Mesenchymal stem cell (in vitro differentiated cells and primary cell): ENCODE data around the gene IFFO2.

Experiments
- DNase-seq: peaks from one replicate; pipeline ENCODE4 v3.0.0-alpha.2; 2013
- H2AFZ ChIP-seq: one replicate; pipeline ENCODE4 v1.6.1; 2013; ENCODE audit warnings: low read depth, mild to moderate bottlenecking, control low read depth, inconsistent platforms, low read length, moderate library complexity
- H2AK5ac ChIP-seq: 2 replicates; pipeline ENCODE4 v1.6.1; 2013; ENCODE audit warnings: low read length, moderate library complexity, mild to moderate bottlenecking, inconsistent platforms; ENCODE audit not compliant: severe bottlenecking
- H2BK120ac ChIP-seq: one replicate; pipeline ENCODE4 v1.6.1; 2013; ENCODE audit warnings: low read depth, mild to moderate bottlenecking, inconsistent platforms, low read length, moderate library complexity
- H2BK12ac ChIP-seq, 2 experiments: one replicate each; pipeline ENCODE4 v1.6.1; 2013; ENCODE audit warnings: inconsistent platforms in 2 of 2, low read length in 2 of 2, mild to moderate bottlenecking in 2 of 2, moderate library complexity in 2 of 2, control low read depth in 1 of 2
- H2BK15ac ChIP-seq: one replicate; pipeline ENCODE4 v1.6.1; 2013; ENCODE audit warnings: mild to moderate bottlenecking, low read depth, inconsistent platforms; ENCODE audit not compliant: poor library complexity, severe bottlenecking
- H2BK5ac ChIP-seq: 2 replicates; pipeline ENCODE4 v1.6.1; 2013; ENCODE audit warnings: low read depth, mild to moderate bottlenecking, low read length, control low read depth, inconsistent platforms; ENCODE audit not compliant: poor library complexity, severe bottlenecking
- H3K14ac ChIP-seq, 2 experiments: one replicate each; pipeline ENCODE4 v1.6.1; 2013; ENCODE audit warnings: inconsistent platforms in 2 of 2, low read length in 2 of 2, control low read depth in 1 of 2, mild to moderate bottlenecking in 1 of 2, moderate library complexity in 1 of 2
- H3K18ac ChIP-seq, 2 experiments: one replicate each; pipeline ENCODE4 v1.6.1; 2013; ENCODE audit warnings: inconsistent platforms in 2 of 2, low read length in 2 of 2, control low read depth in 1 of 2, low read depth in 1 of 2, mild to moderate bottlenecking in 1 of 2
- H3K23ac ChIP-seq, 2 experiments: one replicate each; pipeline ENCODE4 v1.6.1; 2013; ENCODE audit warnings: inconsistent platforms in 2 of 2, low read length in 2 of 2, mild to moderate bottlenecking in 2 of 2, moderate library complexity in 2 of 2, control low read depth in 1 of 2
- H3K27ac ChIP-seq: 2 replicates; pipeline ENCODE4 v1.5.1; 2013; ENCODE audit warnings: mild to moderate bottlenecking, moderate library complexity, low read length, control low read depth, inconsistent platforms; ENCODE audit not compliant: poor library complexity, severe bottlenecking
- H3K27me3 ChIP-seq, 2 experiments: 2 replicates each; pipeline versions ENCODE4 v1.6.1 to v1.7.0; 2013; ENCODE audit warnings: low read length in 2 of 2, mild to moderate bottlenecking in 2 of 2, moderate library complexity in 2 of 2, control low read depth in 1 of 2, inconsistent platforms in 1 of 2; ENCODE audit not compliant: control insufficient read depth in 1 of 2, insufficient read depth in 1 of 2
- H3K36me3 ChIP-seq, 2 experiments: 2 replicates each; pipeline versions ENCODE4 v1.6.1 to v1.7.0; 2013; ENCODE audit warnings: low read length in 2 of 2, control low read depth in 1 of 2, inconsistent platforms in 1 of 2, low read depth in 1 of 2, mild to moderate bottlenecking in 1 of 2; ENCODE audit not compliant: insufficient read depth in 2 of 2, control insufficient read depth in 1 of 2
- H3K4ac ChIP-seq, 2 experiments: one replicate each; pipeline ENCODE4 v1.6.1; 2013; ENCODE audit warnings: inconsistent platforms in 2 of 2, low read length in 2 of 2, mild to moderate bottlenecking in 2 of 2, moderate library complexity in 2 of 2, control low read depth in 1 of 2, low read depth in 1 of 2
- H3K4me1 ChIP-seq: 2 replicates; pipeline ENCODE4 v1.6.1; 2013; ENCODE audit warnings: low read depth, low read length, control low read depth; ENCODE audit not compliant: control insufficient read depth, insufficient read depth
- H3K4me2 ChIP-seq: 2 replicates; pipeline ENCODE4 v1.6.1; 2013; ENCODE audit warnings: low read length, mild to moderate bottlenecking, inconsistent platforms; ENCODE audit not compliant: poor library complexity, severe bottlenecking
- H3K4me3 ChIP-seq, 2 experiments: 2 replicates each; pipeline versions ENCODE4 v1.5.1 to v1.7.0; 2013; ENCODE audit warnings: low read length in 2 of 2, mild to moderate bottlenecking in 2 of 2, control low read depth in 1 of 2, low read depth in 1 of 2; ENCODE audit not compliant: insufficient read depth in 1 of 2
- H3K79me1 ChIP-seq: replicated peaks from 2 replicates; pipeline ENCODE4 v1.6.1; 2013; ENCODE audit warnings: mild to moderate bottlenecking, control low read depth, low read length, inconsistent platforms; ENCODE audit not compliant: poor library complexity, severe bottlenecking
- H3K9ac ChIP-seq: 2 replicates; pipeline ENCODE4 v1.7.0; 2013; ENCODE audit warnings: mild to moderate bottlenecking, low read length, moderate library complexity
- H3K9me3 ChIP-seq: 2 replicates; pipeline ENCODE4 v1.7.0; 2013; ENCODE audit warnings: mild to moderate bottlenecking, low read length; ENCODE audit not compliant: control insufficient read depth
- H4K8ac ChIP-seq: one replicate; pipeline ENCODE4 v1.6.1; 2013; ENCODE audit warnings: inconsistent platforms, mild to moderate bottlenecking, low read length, moderate library complexity
- H4K91ac ChIP-seq: one replicate; pipeline ENCODE4 v1.6.1; 2013; ENCODE audit warnings: mild to moderate bottlenecking, low read length, inconsistent platforms
- WGBS: methylation state at CpG from one replicate; pipeline ENCODE4 v1.1.7; 2013; ENCODE audit warnings: mixed read lengths; 5-methylcytosine and 5-hydroxymethylcytosine counted together

IFFO2 gene

DNA sequence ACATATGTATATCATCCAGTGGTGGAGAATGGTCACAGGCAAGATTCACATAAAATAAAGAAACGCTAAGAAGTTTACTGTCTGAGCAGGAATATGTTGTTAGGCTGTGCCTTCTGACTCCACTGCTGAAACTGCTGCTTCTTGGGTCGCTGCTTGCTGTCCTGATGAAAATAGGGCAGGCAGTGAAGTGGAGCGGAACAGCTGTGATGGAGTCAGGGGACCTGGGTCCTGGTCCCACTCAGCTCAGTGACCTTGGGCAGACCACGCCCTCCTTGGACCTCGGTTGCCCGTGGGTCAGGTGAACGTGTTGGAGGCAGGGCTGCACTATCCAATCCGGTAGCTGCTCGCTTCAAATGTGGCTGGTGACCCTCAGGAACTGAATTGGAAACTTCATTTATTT, 33.4 kb upstream of the IFFO2 start:
- Histone ChIP-seq H4K8ac (no peak overlapping the region), H3K9me3 (no peaks in the 10 kb centered on the region), H3K14ac (no peak overlapping the region), H3K4me3 (no peak overlapping the region), H2BK12ac (no peak overlapping the region), H3K23ac (no peak overlapping the region), H2AK5ac (no peak overlapping the region), H3K79me1 (no peaks in the 10 kb centered on the region), H2BK15ac (no peak overlapping the region), H4K91ac (no peak overlapping the region), H3K36me3 (no peaks in the 10 kb centered on the region), H3K27ac (no peak overlapping the region), H2AFZ (no peak overlapping the region), H3K4me1 (peaks cover 2% of the 10 kb centered on the region), H3K18ac (no peak overlapping the region), H2BK120ac (no peak overlapping the region), H3K9ac (no peak overlapping the region), H3K4ac (no peak overlapping the region), H2BK5ac (no peak overlapping the region), H3K27me3 (peaks cover 8 to 35% of the 10 kb centered on the region in 2 experiments), H3K4me2 (no peak overlapping the region)
- no peak for DNase-seq
- 62% methylated on average over 7 of the region's 9 CpGs for WGBS

DNA sequence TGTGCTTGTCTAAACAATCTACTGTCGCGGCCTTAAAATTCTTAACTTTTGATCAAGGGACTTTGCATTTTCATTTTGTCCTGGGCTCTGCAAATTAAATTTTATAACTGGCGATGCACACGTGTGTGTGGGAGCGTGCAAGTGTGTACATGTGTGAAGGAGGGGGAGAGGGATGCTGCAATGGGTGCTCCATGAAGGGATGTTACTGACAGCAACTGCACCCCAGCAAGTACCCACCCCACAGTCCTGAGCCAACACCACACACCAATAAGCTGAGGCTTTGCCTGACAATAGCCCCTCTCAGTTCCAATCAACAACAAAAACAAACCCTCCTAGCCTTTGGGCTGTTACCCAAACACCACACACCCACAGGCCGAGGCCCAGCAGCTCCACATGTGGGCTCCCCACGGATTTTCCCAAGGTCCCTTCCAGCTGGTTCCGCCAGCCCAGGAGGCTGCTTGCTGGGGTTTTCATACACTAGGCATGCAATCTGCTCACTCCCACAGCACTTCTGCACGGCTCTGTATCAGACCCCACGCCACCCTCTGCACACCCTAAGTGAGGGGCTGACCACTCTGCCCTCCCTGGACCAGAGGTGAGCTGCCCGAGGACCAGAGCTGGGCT, 32.8 kb upstream of the IFFO2 start:
- no peak overlapping the region for H3K4me2 ChIP-seq
- no peak overlapping the region for H4K91ac ChIP-seq
- H3K27me3 ChIP-seq: peaks cover 10 to 35% of the 10 kb centered on the region in 2 experiments
- H2BK120ac ChIP-seq: no peak overlapping the region
- H2AFZ ChIP-seq: no peak overlapping the region
- H4K8ac ChIP-seq: no peak overlapping the region
- no peaks in the 10 kb centered on the region for H3K9me3 ChIP-seq
- no peak for DNase-seq
- H3K4me3 ChIP-seq: no peak overlapping the region
- no peak overlapping the region for H2AK5ac ChIP-seq
- no peaks in the 10 kb centered on the region for H3K79me1 ChIP-seq
- no peak overlapping the region for H3K23ac ChIP-seq
- no peak overlapping the region for H3K14ac ChIP-seq
- no peak overlapping the region for H2BK5ac ChIP-seq
- H3K9ac ChIP-seq: no peak overlapping the region
- H3K36me3 ChIP-seq: no peaks in the 10 kb centered on the region
- no peak overlapping the region for H3K27ac ChIP-seq
- H3K4ac ChIP-seq: no peak overlapping the region
- peaks cover 2% of the 10 kb centered on the region for H3K4me1 ChIP-seq
- no peak overlapping the region for H3K18ac ChIP-seq
- H2BK15ac ChIP-seq: no peak overlapping the region
- H2BK12ac ChIP-seq: no peak overlapping the region
- 85% methylated on average over 11 of the region's 11 CpGs for WGBS

DNA sequence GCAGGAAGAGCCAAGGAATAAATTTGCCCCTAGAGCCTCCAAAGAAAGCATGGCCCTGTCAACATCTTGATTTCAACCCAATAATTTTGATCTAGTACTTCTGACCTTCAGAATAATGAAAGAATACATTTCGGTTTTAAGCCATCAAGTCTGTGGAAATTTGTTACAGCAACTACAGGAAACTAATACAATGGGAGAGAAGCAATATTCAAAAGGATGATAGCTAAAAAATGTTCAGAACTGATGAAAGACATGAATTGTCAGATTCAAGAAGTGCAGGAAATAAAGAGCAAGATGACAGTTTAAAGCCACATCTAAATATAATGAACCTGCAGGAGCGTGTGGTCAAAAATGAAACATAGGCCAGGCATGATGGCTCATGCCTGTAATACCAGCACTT, 24.8 kb upstream of the IFFO2 start:
- Histone ChIP-seq H2AFZ (no peak overlapping the region), H3K4ac (no peak overlapping the region), H2BK5ac (no peak overlapping the region), H3K9me3 (peaks cover 22% of the 10 kb centered on the region), H3K27me3 (peaks cover 5 to 30% of the 10 kb centered on the region in 2 experiments), H4K8ac (no peak overlapping the region), H3K14ac (no peak overlapping the region), H2BK120ac (no peak overlapping the region), H3K18ac (no peak overlapping the region), H3K9ac (no peak overlapping the region), H3K4me3 (no peak overlapping the region), H3K23ac (no peak overlapping the region), H2AK5ac (no peak overlapping the region), H2BK12ac (no peak overlapping the region), H3K4me1 (peaks cover 1% of the 10 kb centered on the region), H3K27ac (no peak overlapping the region), H3K79me1 (no peaks in the 10 kb centered on the region), H3K4me2 (no peak overlapping the region), H2BK15ac (no peak overlapping the region), H4K91ac (no peak overlapping the region), H3K36me3 (no peaks in the 10 kb centered on the region)
- no peak for DNase-seq
- WGBS: 87% methylated on average over 2 of the region's 2 CpGs

DNA sequence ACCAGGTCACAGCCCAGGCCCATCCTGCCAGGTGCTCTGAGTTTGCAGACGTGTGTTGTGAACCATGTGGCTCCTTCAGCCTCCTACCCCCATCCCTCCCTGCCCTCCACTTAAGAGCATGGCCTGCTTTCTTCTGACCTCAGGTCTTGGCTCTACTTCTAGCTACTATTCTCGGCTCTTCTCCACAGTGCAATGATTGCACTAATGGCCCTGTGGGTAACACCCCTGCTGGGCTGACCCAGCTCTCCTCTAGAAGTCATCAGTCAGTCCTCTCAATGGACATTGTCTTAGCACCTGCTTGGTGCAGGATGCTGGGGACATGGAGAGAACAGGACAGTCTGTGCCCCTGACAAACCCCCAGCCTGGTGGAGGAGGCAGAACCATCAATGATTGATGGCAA, 22.2 kb upstream of the IFFO2 start:
- Histone ChIP-seq H3K27me3 (peaks cover 0 to 11% of the 10 kb centered on the region in 2 experiments), H2BK15ac (no peak overlapping the region), H3K9me3 (peaks cover 22% of the 10 kb centered on the region), H3K27ac (no peak overlapping the region), H2BK12ac (no peak overlapping the region), H3K4me1 (peaks cover 3% of the 10 kb centered on the region), H3K36me3 (no peaks in the 10 kb centered on the region), H3K18ac (no peak overlapping the region), H2AK5ac (no peak overlapping the region), H2BK5ac (no peak overlapping the region), H2BK120ac (no peak overlapping the region), H4K8ac (no peak overlapping the region), H3K4me2 (no peak overlapping the region), H3K14ac (no peak overlapping the region), H3K9ac (no peak overlapping the region), H3K4ac (no peak overlapping the region), H3K23ac (no peak overlapping the region), H2AFZ (no peak overlapping the region), H3K79me1 (no peaks in the 10 kb centered on the region), H4K91ac (no peak overlapping the region), H3K4me3 (no peak overlapping the region)
- WGBS: 43% methylated on average over 2 of the region's 2 CpGs
- DNase-seq: no peak
